Right ventricle myocardium superior (tissue), 1 donor: ENCODE measurements around the gene NRF1. TPM values are rescaled to one million over a fixed set of nuclear protein-coding genes. Genes with fewer than 3 reads are reported as not detected.
"Not testable (repeated sequence)": the region's sequence is repeated elsewhere in the genome, so short reads cannot be mapped to it uniquely, and the experiment has no call there.

Source experiments
- ATAC-seq: fragments of 200-7000 bp; cut with Tn5 transposase; one replicate; pipeline ENCODE4 v1.9.1; 2020; ENCODE audit warnings: mild to moderate bottlenecking; ENCODE audit not compliant: poor library complexity
- DNase-seq: peaks from one replicate; pipeline ENCODE4 v3.0.0-alpha.2; 2020
- intact Hi-C: fragments of 100-400 bp; cut with DNase I; formaldehyde crosslinking; loops from one replicate; pipeline ENCODE4 v1.11.2; 2022
- long read RNA-seq: library from polyadenylated mRNA; unstranded; transcript quantifications from one replicate; pipeline ENCODE4 v2.0.0, GENCODE V29; 2021
- total RNA-seq: library from RNA; stranded (reverse); fragmentation: NEBNext Ultra II Directional; extraction: Animal tissue kit (Norgen Biotek cat#: 25700); gene quantifications from one replicate; pipeline ENCODE4 v1.2.1, GENCODE V29; 2021
- donor health status: DM: no; HTN: yes; CAD: no; lungs with severe emphysema.

NRF1 gene
- total RNA-seq = 9.0 TPM
- long read RNA-seq, transcript NRF1-205 (11 exons, 3,528 nt) = major isoform, 9 of 25 reads
- long read RNA-seq, partial matches to known transcripts = 3 of 25 reads
- long read RNA-seq, other reads (novel, unspliced or antisense) = 8 of 25 reads

- DNase-seq = peak; percentile 95
- peak; percentile 98 for ATAC-seq
- intact Hi-C loops = no loop called here
These were observed at the start of gene NRF1 for GRCh38 chr7:129611246-129612111. TSS of gene NRF1 (plus strand) at chr7:129611720. CDS start at chr7:129657352, 45,632 bp downstream.

GRCh38 chr7:129566323-129566722 is 45.2 kb upstream of the NRF1 start:
- DNase-seq, ATAC-seq, intact Hi-C loops: not testable (repeated sequence)

- DNase-seq (no peak), ATAC-seq (no peak)
- intact Hi-C loops = no loop called here
These were observed 44.1 kb upstream of the NRF1 start for GRCh38 chr7:129567377-129567776.

GRCh38 chr7:129568240-129568639 is 43.3 kb upstream of the NRF1 start:
- intact Hi-C loops = no loop called here
- DNase-seq (no peak), ATAC-seq (no peak)

GRCh38 chr7:129569326-129569725 is 42.2 kb upstream of the NRF1 start:
- intact Hi-C loops = no loop called here
- DNase-seq (no peak), ATAC-seq (no peak)

GRCh38 chr7:129569811-129570215 is 41.7 kb upstream of the NRF1 start:
- ATAC-seq = no peak
- no peak for DNase-seq
- intact Hi-C loops = no loop called here

GRCh38 chr7:129571201-129571600 is 40.3 kb upstream of the NRF1 start:
- DNase-seq (no peak), ATAC-seq (no peak)
- intact Hi-C loops = no loop called here

GRCh38 chr7:129572205-129572604 is 39.3 kb upstream of the NRF1 start:
- intact Hi-C loops = no loop called here
- DNase-seq (no peak), ATAC-seq (no peak)

- intact Hi-C loops = no loop called here
- peak; percentile 53 for ATAC-seq
- DNase-seq = no peak
These were observed 37.0 kb upstream of the NRF1 start for GRCh38 chr7:129574487-129574886.

- no peak for ATAC-seq
- intact Hi-C loops = no loop called here
- DNase-seq = no peak
These were observed 35.8 kb upstream of the NRF1 start for GRCh38 chr7:129575699-129576098.

GRCh38 chr7:129576138-129576537 is 35.4 kb upstream of the NRF1 start:
- no peak for DNase-seq
- intact Hi-C loops = no loop called here
- ATAC-seq = no peak

GRCh38 chr7:129578829-129579228 is 32.7 kb upstream of the NRF1 start:
- ATAC-seq (no peak), DNase-seq (no peak)
- intact Hi-C loops = no loop called here

GRCh38 chr7:129586179-129586578 is 25.3 kb upstream of the NRF1 start:
- intact Hi-C loops, ATAC-seq, DNase-seq: not testable (repeated sequence)

GRCh38 chr7:129588268-129588667 is 23.3 kb upstream of the NRF1 start:
- DNase-seq (no peak), ATAC-seq (no peak)
- intact Hi-C loops = no loop called here

GRCh38 chr7:129591868-129592267 is 19.7 kb upstream of the NRF1 start:
- ATAC-seq (no peak), DNase-seq (no peak)
- intact Hi-C loops = no loop called here

- ATAC-seq, intact Hi-C loops, DNase-seq: not testable (repeated sequence)
These were observed 15.1 kb upstream of the NRF1 start for GRCh38 chr7:129596386-129596785.

- DNase-seq (no peak), ATAC-seq (no peak)
- intact Hi-C loops = no loop called here
These were observed 13.8 kb upstream of the NRF1 start for GRCh38 chr7:129597672-129598071.

GRCh38 chr7:129599174-129599573 is 12.3 kb upstream of the NRF1 start:
- DNase-seq (no peak), ATAC-seq (no peak)
- intact Hi-C loops = no loop called here

- ATAC-seq, DNase-seq, intact Hi-C loops: not testable (repeated sequence)
These were observed 7.9 kb upstream of the NRF1 start for GRCh38 chr7:129603594-129603993.

GRCh38 chr7:129604021-129604420 is 7.5 kb upstream of the NRF1 start:
- intact Hi-C loops, DNase-seq, ATAC-seq: not testable (repeated sequence)
